Ishikawa (cell line): ENCODE data around the gene EXOG.

Experiments
- CEBPB ChIP-seq: IDR thresholded peaks from 2 replicates; pipeline ENCODE4 v1.6.1; 2012
- EGR1 ChIP-seq: IDR thresholded peaks from 2 replicates; pipeline ENCODE4 v1.6.1; 2012
- EP300 ChIP-seq: IDR thresholded peaks from 2 replicates; pipeline ENCODE4 v1.6.1; 2012; ENCODE audit warnings: borderline replicate concordance
- FOXM1 ChIP-seq: IDR thresholded peaks from 2 replicates; pipeline ENCODE4 v1.6.1; 2012; ENCODE audit warnings: low read depth, borderline replicate concordance
- NFIC ChIP-seq: IDR thresholded peaks from 2 replicates; pipeline ENCODE4 v1.6.1; 2012
- RAD21 ChIP-seq: IDR thresholded peaks from 2 replicates; pipeline ENCODE4 v1.6.1; 2012; ENCODE audit warnings: low read depth
- TCF12 ChIP-seq: IDR thresholded peaks from 2 replicates; pipeline ENCODE4 v1.6.1; 2012; ENCODE audit warnings: low read depth
- USF1 ChIP-seq: IDR thresholded peaks from 2 replicates; pipeline ENCODE4 v1.6.1; 2012
- YY1 ChIP-seq: IDR thresholded peaks from 2 replicates; pipeline ENCODE4 v1.6.1; 2012; ENCODE audit warnings: low read depth
- ZBTB7A ChIP-seq: IDR thresholded peaks from 2 replicates; pipeline ENCODE4 v1.6.1; 2012; ENCODE audit warnings: low read depth

The EXOG gene

DNA sequence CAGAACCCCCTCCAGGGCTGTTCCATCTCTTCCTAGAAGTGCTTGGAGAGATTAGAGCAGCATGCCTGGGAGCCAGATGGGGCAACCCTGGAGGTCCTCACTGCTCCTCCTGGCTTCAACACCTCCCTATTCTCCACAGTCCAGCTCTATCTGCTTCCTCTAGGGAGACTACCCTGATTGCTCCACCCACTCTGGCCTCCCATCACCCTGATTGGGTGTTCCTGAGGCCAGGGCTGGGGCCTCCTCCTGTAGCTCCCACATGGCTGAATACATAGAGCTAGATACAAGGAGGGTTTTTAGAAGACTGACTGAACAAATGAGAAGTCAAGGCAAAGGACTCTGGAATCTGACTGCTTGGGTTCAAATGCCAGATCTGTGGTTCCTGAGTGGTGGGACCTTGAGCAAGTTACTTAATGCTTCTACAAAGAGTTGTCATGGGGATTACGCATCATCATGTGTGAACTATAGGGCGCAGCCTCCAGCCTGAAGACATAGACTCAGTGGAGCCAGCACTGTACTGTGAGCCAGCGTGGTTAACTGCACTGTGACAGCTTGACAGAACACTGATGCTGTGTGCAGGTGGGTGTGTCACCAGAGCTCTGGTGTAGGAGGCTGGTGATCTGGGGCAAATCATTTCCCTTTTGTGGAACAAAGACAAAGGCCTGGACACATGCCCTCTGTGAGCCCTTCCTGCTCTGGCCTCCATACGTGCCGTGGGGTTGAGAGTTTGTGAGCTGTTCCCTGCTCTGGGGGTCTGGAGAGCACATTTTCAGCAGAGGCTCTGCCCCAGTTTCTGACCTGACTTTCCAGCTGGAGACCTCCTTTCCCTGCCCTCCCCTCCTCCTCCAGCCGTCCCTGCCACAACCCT lies 78.5 kb downstream of the EXOG start:
- TF ChIP-seq ZBTB7A (no peak), NFIC (no peak), FOXM1 (no peak)

DNA sequence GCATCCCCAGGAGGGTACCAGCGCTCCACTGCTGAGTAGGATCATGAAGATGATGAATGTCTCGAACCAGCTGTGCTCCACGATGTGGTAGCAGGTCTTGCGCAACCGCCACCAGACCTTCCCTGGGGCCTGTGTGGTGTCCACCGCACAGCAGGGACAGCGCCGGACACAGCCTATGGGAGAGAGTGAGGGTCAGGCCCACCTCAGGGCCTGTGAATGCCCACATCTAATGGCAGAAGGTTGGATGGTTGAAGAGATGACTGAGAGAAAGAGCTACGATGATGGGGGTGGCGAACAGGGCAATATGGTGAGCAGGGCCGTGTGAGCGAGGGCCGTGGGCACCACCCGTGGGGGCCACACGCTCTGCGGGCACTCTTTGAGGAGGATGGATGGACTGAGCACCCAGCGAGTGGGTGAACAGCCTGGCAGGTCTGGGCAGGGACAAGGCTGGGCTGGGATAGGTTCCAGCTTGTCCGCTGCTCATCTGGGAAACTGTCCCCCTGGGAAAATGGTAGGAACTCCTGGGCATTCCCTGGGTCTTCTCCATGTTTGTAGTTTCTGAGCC lies 79.2 kb downstream of the EXOG start:
- TF ChIP-seq EGR1 (no peak), USF1 (no peak), YY1 (no peak), TCF12 (no peak), EP300 (no peak), CEBPB (peak; percentile 78), RAD21 (no peak), NFIC (no peak)
